T-helper 1 cell treated with Interleukin-12 subunit alpha and Interleukin-12 subunit beta and Interleukin-4 antibody, amounts not matched to agents 30 ng/mL and 1 ng/mL, for 36 hours (primary cell): ENCODE measurements around the gene ASCC1. TPM values are rescaled to one million over a fixed set of nuclear protein-coding genes. Genes with fewer than 3 reads are reported as not detected.

ENCODE experiments used
- intact Hi-C: fragments of 100-400 bp; cut with micrococcal nuclease; formaldehyde crosslinking; loops from one replicate; pipeline ENCODE4 v1.15.1; 2024
- total RNA-seq: library from RNA; stranded (reverse); gene quantifications from 2 replicates; pipeline ENCODE4 v1.2.3, GENCODE V29; 2022

The ASCC1 gene
- total RNA-seq, 1 donor from 2014 or later, result 27.9 TPM

- intact Hi-C loops, result loop anchor here (1.0 to 10.0 kb wide), 4 partner anchors 77 to 537 kb away; partner anchors contain the start of genes MICU1 and VSIR
Measured at GRCh38 chr10:72087392-72087968, 128.6 kb downstream of the ASCC1 start.

DNA sequence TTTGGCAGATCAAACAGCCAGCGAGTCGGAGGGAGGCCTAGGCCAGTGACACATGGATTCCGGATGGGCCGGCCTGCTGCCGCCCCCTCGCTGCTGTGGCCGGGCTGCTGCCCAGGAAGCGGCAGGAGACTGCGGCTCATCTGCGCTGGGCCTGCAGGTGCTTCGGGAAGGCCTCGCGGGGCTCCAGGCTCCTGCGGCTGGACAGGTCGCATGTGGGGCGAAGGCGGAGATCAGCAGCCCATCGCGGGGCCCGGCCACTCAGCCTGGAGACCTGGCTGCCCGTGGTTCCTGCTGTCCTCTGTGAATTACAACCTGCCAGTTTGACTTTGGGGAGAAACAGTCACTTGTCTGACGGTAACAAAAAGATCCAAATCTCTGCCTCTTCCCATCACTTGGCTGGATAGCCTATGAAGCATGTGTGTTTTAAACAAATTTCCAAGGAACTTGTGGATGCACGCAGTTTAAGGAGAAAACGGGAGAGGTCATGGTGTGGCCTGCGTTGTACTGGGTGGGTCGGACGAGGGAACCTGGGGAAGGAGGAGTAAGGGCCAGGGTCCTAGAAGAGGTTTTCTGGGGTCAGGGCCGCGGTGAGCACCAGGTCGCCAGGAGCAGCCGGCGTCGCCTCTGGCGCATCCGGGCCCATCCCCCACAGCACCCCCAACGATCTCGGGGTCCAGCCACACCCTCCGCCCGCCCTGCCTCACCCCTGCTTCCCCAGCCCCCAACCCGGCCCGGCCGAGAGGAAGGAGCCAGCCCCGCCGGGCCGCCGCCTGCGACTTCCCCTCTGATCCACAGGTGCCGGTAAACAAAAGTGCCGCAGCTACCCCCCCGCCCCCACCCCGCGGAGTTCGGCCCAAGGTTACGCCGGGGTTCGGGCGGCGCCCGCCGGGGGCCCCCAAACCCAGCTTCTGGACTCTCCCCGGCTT, 129.3 kb downstream of the ASCC1 start:
- intact Hi-C loops, result loop anchor here (1.0 to 10.0 kb wide), 4 partner anchors 78 to 538 kb away; partner anchors contain the start of genes MICU1 and VSIR

- intact Hi-C loops, result loop anchor here (2.0 to 10.0 kb wide), 4 partner anchors 79 to 539 kb away; partner anchors contain the start of genes MICU1 and VSIR
Measured at GRCh38 chr10:72085864-72086465, 130.1 kb downstream of the ASCC1 start.

DNA sequence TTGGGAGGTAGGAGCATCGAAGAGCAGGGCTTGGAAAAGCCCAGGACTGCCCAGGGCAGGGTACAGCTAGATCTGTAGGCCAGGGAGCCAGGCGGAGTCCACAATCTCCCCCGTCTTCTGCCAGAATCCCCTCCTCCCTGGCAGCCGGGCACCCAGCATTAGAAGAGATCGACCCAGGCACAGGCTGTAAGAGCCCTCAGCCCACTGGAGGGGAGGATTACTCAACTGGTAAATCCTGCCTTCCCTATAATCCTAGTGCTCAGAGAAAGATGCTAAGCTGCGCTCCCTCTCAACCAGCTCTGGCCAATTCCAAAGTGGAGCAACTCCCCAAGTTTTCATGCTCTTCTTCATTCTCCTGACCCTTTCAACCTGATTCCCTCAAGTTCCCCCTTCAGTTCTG, 130.9 kb downstream of the ASCC1 start:
- intact Hi-C loops, result loop anchor here (2.0 to 10.0 kb wide), 3 partner anchors 250 to 540 kb away; partner anchors contain the start of genes MICU1 and VSIR

- intact Hi-C loops, result loop anchor here (2.0 to 10.0 kb wide), 2 partner anchors 251 to 541 kb away; partner anchors contain the start of gene MICU1
Measured at GRCh38 chr10:72083790-72084459, 132.2 kb downstream of the ASCC1 start.

DNA sequence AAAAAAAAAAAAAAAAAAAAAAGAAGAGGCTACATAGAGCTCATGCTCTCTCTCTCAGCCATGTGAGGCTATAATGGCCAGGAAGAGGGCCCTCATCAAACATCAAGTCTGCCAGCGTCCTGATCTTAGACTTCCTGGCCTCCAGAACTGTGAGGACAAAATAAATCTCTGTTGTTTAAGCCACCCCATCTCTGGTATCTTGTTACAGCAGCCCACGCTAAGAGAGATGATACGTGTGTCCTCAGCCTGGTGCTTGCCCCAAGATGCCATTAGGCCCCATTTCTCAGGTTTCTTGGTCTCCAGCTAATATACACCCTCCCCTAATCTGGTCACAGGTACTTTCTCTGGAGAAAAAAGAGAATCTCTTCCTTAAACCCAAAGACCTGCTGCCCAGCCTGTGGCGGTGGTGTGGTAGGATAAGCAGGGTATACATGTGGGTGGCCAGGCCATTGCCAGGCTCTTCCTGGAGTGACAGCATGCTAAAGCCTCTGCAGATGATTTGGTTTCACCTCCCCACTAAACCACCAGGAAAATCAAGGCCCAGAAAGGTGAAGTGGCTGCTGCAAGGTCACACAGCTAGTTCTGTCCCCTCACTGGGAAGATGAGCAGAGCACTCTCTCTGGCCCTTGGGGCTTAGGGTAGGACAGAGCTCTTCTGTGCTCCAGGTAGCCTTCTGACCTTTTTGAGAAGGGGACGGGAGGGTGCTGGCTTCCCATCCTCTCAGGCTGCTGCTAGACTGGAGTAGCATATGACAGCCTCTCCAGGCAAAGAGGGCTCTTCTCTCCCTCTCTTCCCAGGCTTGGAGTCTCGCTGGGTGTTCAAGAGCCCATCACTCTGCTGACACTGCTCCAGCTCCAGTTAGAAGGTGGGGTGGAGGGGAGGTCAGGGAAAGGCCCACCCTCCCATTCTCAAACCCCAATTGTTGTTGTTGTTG, 133.0 kb downstream of the ASCC1 start:
- intact Hi-C loops, result loop anchor here (10.0 kb wide), 1 partner anchor 542 kb away; the partner anchor contains the start of gene MICU1

GRCh38 chr10:72081772-72082590, 134.1 kb downstream of the ASCC1 start:
- intact Hi-C loops, result loop anchor here (10.0 kb wide), 1 partner anchor 543 kb away; the partner anchor contains the start of gene MICU1

- intact Hi-C loops, result loop anchor here (10.0 kb wide), 1 partner anchor 544 kb away; the partner anchor contains the start of gene MICU1
Measured at GRCh38 chr10:72081210-72081609, 134.9 kb downstream of the ASCC1 start.

DNA sequence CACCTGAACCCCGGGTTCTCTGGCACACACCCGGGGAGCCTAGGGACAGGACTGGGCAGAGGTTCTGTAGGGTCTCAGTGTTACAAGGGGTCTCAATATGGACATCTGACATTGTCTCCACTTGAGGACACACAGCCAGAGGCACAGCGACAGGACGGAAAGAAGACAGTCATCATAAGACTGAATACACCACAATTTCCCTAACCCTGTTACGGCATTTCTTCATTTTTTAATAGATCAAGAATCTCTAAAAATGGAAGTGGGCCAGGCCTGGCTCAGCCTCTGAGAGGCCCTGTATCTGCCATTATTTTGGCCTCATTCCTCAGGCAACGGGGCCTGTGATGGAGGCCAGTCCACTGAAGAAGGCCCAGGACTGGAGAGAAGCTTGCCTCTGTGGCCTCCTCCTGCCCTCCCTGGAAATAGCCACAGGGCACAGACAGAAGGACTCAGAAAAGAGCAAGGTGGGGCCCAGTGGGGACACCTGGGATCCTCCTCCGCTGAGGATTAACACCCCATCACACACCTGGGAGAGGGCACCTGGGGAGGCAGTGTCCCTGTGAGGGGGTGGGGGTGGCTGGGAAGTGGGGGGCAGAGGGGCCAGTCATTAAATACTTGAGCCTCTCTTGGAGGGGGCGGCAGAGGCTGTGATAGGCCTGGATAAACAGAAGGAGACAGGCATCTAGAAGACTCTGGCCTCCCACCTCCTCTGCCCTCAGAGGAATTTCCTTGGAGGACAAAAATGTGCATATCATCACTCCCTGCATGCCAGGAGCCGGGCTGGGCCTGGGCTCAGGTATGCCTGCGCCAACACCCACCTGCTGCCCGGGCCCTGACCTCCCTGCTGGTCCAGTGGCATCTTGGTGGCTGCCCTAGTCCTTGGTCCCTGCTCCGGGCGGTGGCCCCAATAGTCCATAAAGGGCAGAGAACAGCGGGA, 135.8 kb downstream of the ASCC1 start:
- intact Hi-C loops, result loop anchor here (10.0 kb wide), 1 partner anchor 544 kb away; the partner anchor contains the start of gene MICU1

- intact Hi-C loops, result no loop called here
Measured at GRCh38 chr10:72079356-72079755, 136.7 kb downstream of the ASCC1 start.

GRCh38 chr10:72077275-72077990, 138.6 kb downstream of the ASCC1 start:
- intact Hi-C loops, result no loop called here

DNA sequence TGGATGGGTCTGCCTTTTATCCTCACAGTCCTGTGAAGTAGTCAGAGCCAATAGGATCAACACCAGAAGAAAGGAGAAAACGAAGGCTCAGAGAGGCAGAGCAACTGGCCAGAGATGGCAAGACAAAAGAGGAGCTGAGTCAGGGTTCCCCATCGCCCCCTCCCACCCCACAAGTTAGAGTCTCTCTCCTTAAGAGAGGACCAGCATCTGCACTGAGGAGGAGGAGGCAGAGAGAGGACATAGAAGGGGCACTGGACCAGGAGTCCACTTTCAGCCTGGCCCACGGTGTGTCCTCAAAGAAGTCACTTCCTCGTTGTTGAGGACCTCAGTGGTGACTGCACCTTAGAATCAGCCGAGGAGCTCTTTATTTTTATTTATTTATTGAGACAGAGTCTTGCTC, 139.3 kb downstream of the ASCC1 start:
- intact Hi-C loops, result no loop called here

DNA sequence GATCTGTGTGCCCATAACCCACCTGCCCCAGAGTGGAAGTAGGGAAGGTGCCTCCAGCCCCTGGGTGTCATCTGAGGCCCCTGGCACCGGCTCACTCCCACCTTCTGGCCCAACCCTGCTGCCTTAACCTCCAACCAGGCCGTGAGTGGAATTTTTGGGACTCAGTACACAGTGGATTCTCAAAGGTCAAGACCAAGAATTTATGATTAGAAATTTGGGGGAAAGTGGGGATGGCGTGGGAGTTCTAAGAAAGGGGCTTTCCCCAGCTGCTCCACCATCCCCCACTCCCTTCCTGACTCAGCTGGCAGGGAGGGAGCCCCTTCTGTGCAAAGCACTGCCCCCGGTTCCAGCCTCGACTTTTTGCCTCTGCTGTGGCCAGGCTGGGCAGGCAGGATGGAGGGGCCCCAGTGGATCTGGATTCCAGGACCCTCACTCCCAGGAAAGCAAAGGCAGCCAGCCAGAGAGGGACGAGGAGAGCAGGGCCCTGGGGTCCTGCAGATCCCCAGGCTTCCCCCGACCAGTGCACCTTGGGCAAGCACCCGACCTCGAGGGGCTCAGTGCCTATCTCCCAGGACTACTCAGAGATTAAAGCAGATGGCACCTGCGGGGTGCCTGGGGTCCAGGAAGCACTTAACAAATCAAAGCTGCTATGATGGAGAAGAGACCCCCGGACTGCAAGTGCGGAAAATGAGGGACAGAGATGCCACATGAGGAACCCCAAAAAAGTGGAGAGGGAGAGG, 140.5 kb downstream of the ASCC1 start:
- intact Hi-C loops, result no loop called here

- intact Hi-C loops, result no loop called here
Measured at GRCh38 chr10:72074574-72075375, 141.3 kb downstream of the ASCC1 start.
